Measurements from ENCODE around the gene ABCC8.

Gene ABCC8

DNA sequence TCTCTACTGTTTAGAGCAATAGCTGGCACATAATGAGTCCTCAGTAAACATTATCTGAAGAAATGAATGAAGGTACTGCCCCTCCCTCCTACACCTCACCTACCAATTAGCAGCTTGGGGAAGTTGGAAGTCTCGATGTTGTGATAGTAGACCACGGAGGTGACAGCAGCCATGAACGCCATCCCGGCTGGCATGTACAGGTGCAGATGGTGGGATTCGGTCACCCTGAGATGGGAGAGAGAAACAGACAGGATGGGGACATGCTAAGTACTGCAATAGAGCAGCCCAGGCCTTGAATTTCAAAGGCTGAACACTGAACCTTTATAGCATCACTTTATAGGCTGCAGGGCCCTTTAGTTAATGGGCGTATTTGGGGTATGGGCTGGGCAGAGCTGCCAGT is 6.6 kb downstream of the ABCC8 start:
- no peak for DNase-seq (ENCODE audit: low read depth)

- DNase-seq (ENCODE audit: low read depth): no peak
These were observed 8.5 kb downstream of the ABCC8 start for GRCh38 chr11:17468122-17468521.

DNA sequence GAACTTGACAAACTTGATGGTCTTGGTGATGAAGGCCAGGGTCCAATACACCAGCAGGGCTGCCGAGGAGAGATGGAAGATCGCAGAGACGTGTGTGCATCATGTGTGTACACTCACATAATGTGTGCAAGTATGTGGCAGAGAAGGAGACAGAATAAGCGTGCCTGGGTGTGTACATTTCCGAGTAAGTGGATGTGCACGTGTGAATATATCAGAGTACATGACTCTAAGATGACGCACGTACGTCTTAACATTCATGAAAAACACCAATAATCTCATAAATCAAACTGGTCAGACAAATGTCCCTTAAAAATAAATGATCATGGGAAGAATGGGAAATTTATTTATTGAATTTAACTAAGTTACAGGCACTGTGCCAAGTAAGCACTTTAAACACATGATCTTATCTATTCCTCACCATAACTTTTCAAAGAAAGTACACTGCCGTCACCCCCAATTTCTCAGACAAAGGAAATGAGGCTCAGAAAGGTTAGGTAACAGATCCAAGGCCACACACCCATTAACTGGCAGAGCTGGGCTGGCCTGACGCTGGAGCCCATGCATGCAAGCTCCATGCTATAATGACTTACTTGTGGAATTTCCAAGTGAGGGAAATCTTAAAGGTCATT is 13.0 kb downstream of the ABCC8 start:
- DNase-seq (ENCODE audit: low read depth): no peak

DNA sequence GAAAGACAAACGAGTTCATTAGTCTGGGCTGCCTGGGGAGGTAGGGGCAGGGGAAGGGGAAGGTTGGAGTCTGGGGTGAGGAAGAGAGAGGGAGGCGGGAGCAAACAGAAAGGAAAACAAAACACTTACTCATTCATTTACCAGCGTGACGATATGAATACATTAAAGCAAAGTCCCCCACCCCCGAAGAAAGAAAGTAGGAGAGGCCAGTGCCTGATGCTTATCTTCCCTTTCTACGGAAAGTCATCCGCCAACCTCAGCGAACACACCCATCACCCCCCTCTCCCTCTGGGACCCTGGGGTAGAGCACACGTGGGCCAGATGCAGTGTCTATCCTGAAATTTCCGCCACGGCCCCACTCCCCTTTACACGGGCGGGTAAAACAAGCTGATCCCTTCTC is 13.7 kb downstream of the ABCC8 start:
- no peak for DNase-seq (ENCODE audit: low read depth)

DNA sequence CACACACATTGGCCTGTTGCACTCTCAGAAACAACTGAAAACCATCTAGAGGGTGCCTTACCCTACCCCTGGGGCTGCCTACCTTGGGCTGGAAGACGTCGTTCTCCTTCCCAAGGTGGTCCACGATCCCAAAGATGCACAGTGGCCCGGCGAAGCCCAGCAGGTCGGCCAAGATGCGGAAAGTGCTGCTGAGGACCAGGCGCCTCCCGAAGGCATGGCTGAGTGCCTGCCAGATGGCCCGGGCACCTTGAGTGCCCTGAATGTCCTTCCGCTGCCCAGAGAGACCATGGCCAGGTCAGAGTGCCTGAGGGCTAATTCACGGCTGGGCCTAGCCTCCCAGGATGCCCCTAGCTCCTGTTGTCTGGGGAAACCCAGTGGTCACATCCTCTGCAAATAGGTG is 16.2 kb downstream of the ABCC8 start:
- DNase-seq (ENCODE audit: low read depth): no peak

DNA sequence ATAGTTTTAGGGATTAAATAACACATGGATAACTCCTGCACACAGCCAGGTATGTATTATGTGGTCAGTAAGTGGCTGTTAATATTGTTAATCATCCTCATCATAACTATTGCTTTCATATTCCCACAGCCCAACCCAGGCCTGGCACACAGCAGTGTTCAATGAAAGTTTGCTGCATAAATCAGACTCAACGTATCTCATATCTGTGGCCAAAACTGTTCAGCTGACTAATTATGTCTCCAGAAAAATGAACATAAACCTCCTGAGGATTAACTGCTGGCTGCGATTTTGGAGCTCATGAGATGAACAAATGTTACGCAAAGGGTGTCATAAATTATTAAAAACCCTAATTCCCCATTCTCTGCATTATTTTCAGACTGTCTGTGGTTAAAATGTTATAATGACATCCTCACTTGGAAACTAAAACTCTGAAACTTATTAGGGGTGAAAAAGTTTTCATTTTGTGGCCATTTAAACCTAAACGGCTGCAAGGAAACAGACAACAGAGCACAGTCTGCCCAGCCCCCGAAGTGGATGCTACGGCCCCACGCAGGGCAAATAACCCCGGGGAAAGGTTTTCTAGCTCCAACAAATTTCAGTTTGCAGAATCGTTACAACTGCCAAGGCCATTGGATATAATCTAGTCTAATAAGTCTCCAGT is 17.3 kb downstream of the ABCC8 start:
- DNase-seq (ENCODE audit: low read depth): no peak

GRCh38 chr11:17458268-17458667 is 18.4 kb downstream of the ABCC8 start:
- DNase-seq (ENCODE audit: low read depth): no peak

DNA sequence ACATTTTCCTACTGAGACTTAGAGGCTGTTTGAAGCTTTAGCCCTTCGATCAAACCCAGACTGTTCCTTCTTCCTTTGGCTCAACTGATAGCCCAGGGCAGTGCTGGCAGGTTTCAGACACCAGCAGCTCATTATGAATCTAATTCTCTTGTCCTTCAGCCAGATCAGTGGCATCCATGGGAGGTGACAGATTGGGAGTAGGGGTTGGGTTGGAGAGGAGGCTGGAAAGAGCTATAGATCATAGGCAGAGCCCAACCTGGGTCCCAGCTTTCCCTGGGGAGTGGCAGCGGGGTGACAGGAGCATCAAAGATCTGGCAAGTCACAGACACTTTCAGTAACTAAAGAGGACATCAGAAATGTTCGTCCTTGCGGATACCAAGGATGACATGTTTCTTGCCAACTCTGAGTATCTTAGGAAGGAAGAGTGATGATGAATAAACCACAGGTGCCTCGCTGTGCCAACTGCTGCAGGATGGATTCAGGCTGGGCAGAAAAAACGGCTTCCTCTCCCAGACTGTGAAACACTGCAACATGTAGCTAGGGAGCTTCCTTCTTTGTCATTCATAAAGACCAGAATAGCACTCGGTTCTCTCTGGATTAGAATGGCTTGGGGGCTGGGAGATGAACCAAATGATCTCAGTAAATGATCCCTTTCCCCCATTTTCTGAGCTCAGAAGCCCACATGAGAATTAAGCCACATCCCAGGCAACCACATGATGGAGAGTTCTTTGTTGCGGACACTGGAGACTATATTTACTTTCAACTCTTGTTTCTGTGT is 19.1 kb downstream of the ABCC8 start:
- no peak for DNase-seq (ENCODE audit: low read depth)

- no peak for DNase-seq (ENCODE audit: low read depth)
These were observed 24.0 kb downstream of the ABCC8 start for GRCh38 chr11:17452668-17453067.

- DNase-seq (ENCODE audit: low read depth): no peak
These were observed 27.5 kb downstream of the ABCC8 start for GRCh38 chr11:17449158-17449557.

GRCh38 chr11:17446482-17446881 is 30.2 kb downstream of the ABCC8 start:
- no peak for DNase-seq (ENCODE audit: low read depth)

DNA sequence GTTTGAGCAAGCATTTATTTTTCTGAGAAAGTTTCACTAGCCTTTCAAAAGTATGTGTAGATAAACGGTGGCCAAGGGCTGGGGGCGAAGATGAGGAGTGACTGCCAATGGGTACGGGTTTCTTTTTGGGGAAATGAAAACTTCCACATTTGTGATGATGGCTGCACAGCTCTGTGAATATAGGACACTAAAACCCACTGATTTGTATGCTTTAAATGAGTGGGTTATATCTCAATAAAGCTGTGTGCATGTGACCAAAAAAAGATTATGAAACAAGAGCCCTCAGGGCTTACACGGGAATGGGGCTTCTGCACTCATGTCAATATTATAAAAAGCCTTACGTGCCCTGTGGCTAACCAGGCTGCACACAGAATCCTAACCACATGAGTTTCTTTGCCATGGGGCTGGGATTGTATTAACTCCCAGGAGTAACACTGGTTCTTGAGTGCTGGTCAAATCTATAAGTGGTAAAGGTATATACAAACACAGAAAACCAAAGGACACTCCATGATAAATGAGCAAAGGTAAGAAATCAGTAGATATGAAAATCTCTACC is 31.3 kb downstream of the ABCC8 start:
- DNase-seq (ENCODE audit: low read depth): no peak

DNA sequence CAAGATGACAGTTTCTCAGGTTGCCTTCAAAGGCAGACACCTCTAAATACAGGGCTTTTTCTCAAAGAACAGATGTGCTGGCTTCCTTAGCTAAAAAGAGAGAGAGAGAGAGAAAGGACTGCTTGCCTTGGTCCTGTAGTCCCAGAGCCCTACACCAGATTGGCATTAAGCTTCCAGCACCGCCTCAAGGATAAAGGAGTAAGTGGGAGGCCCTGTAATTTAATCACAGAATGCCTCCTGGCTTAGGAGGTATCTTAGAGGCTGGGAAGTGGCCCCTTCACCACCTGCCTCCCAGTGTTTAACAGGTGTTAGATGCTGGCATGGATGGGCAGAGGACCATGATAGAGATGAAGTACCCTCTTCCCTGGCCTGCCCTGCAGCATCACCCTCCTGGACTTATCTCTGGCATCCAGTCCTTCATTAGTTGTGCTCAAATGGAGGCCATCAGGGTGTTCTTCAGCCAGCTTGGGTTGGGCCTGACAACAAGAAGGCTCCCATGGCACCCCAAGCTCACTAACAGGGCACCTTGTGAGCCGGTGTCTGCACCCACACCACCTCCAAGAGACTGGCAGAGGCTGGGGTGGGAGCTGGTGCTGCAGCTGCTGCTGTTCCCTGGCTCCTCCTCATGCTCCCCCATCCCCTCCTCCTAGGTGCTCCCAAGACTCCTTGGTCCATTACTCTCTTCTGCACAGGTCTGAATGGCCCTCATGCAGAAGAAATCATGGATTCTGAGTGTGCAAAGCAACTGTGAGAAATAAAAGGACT is 32.5 kb downstream of the ABCC8 start:
- DNase-seq (ENCODE audit: low read depth): no peak

GRCh38 chr11:17443423-17443822 is 33.2 kb downstream of the ABCC8 start:
- DNase-seq (ENCODE audit: low read depth): no peak

DNA sequence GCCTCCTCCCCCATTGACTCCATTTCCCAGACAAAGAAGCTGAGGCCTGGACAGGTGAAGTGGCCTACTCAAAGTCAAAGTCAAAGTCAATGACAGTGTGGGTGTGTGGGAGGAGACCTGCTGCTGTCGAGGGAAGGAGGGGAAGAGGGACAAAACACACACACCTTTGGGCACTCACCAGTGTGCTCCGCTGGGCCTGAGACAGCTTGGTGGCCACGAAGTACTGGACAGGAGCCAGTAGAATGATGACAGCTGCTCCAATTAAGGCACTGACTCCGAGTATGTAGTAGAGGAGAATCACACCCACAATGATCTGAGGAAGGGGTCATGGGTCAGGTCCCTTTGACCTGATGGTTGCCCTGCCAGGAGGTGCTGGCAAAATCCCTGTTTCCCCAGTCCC is 33.6 kb downstream of the ABCC8 start:
- DNase-seq (ENCODE audit: low read depth): no peak

DNA sequence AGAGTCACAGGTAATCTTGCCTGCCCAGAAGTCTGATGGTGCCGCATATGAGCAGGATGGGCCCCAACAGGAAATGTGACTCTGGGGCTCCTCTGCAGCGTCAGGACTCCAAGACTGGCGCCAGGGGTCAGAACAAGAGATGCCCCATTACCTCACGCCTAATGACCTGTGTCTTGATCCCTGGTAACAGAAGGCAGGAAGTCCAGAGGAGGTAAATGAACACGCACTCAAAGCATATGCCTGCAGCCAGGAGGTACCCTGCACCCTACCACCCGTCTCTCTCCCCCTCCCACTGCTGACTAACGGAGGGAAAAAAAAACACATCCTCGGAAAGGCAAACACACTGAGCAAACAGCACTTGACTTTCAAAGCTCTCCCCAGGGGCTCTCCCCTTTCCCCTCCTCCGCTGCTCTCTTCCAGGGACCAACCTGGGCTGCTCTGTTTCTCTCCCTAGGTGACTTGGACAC is 37.3 kb downstream of the ABCC8 start:
- no peak for DNase-seq (ENCODE audit: low read depth)

- DNase-seq (ENCODE audit: low read depth): no peak
These were observed 39.3 kb downstream of the ABCC8 start for GRCh38 chr11:17437366-17437765.

DNA sequence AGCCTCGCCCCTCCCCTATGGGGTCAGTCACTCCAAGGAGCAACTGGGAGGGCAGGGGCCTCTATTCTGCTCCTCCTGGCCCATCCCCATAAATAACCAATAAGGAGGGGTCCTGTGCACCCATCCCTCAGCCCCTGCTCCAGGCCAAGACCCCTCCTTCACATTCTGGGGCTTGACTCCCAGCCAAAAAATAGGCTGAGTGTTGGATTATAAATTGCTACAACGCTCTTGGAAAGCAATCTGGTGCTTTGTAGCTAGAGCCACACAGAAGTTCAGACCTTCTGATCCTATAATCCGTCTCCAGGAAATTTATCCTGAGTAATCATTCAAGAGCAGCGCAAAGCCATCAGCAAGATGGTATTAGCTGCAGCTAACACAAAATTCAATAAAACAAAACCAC is 42.5 kb downstream of the ABCC8 start:
- DNase-seq (ENCODE audit: low read depth): no peak

DNA sequence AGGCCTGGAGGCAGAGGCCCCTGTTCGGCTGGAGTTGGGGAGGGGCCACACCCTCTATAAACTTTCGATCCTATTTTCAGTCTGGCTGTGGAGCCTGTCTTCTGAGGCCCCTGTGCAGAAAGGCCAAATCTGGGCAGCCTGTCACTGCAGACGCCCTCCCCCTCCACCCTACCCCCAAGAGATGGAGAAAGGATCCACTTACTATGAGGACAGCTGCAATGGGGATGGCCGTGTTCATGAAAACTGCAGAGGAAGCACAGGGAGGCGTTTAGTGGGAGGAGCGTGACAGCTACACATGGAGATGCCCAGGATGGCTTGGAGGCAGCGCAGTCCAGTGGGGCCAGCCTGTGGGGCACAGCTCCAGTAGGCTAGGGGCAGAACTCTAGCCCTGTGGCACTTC is 44.6 kb downstream of the ABCC8 start:
- no peak for DNase-seq (ENCODE audit: low read depth)

- no peak for DNase-seq (ENCODE audit: low read depth)
These were observed 45.5 kb downstream of the ABCC8 start for GRCh38 chr11:17431139-17431538.

DNA sequence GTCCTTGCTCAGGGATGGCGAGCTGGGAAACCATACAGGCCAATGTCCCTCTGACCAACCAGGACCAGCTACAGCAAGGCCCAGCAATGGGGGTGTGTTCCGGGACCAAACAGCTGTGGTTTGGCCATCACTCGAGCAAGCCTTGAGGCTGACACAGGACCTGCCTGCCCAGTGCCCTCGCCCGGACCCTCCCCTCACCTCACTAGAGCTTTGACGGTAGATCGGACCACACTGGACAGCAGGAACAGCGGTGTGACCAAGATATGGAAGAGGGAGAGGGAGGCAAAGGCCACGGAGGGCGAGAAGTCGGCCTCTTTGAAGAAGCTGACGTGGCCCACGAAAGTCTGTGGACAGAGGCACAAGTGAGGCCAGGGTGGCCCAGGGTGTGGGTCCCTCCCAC is 46.0 kb downstream of the ABCC8 start:
- DNase-seq (ENCODE audit: low read depth): no peak

DNA sequence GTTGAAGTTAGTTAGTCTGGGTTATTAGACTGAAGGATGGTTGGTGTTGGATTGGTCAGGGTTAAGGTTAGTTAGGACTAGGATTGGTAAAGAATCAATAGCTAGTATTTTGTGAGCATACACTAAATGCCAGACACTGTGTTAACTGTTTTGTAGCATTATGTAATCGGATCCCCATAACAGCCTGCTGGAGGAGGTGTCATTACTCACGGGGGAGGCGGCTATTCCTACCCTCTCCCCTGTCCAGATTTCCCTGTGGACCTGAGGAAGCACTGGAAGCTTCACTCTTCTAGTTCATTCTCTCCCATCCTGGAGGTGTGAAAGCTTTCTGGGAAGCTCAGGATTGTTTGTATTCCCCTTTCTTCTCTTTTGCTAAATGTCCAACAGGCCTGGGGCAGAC is 47.7 kb downstream of the ABCC8 start:
- no peak for DNase-seq (ENCODE audit: low read depth)
